GM18508 (cell line): ENCODE results near the gene RSPH6A.
"Not testable (repeated sequence)": the region's sequence is repeated elsewhere in the genome, so short reads cannot be mapped to it uniquely, and the experiment has no call there.

Source experiments
- ATAC-seq: cut with Tn5 transposase; IDR thresholded peaks from one replicate; pipeline ENCODE4 v1.9.1; 2021; ENCODE audit warnings: moderate number of reproducible peaks; ENCODE audit not compliant: insufficient read depth, unreplicated experiment

RSPH6A gene

GRCh38 chr19:45804959-45805230, 10.2 kb downstream of the RSPH6A start:
- no peak for ATAC-seq

- ATAC-seq: no peak
These were observed 10.8 kb downstream of the RSPH6A start for GRCh38 chr19:45804140-45804958.

DNA sequence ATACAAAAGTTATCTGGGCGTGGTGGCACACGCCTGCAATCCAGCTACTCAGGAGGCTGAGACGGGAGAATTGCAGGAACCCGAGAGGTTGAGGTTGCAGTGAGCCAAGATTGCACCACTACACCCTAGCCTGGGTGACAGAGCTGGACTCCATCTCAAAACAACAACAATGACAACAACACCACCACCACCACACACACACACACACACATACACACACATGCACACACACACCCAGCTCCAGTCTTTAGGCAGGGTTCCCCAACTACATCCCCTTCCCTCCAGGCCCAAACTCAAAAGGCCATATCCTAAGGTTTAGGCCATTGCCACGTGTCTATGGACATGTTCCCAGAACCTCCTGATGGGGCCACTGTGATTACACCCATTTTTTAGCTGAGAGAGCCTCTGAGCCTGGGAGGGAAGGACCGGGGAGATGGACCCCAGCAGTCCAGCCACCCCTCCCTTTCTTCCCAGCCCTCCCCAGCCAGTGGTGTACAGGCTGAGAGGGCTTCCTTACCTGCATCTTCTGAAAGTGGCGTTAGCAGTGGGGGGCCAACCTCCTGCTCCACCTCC, 13.4 kb downstream of the RSPH6A start:
- ATAC-seq: no peak

DNA sequence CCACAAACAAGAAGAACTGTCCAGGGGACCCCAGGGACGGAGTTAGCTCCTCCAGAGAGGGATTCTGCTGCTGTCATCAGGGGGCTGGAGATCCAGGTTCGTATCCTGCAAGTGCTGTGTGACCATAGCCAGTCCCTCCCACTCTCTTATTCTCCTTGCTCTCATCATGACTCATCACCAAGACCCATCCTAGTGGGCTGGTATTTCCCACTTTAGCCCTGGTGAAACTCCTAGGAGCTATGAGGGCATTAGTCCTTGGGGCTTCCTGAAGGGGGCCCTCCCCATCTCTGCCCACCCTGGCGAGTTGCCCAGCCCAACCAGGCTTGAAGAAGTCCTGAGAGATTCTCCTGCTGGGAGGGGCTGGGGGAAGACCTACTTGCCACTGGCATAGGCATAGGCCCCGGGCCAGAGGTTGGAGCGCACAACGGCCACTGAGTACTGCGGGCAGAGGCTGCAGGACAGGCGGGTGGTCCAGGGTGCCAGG, 15.0 kb downstream of the RSPH6A start:
- ATAC-seq: no peak

GRCh38 chr19:45799541-45799940, 15.6 kb downstream of the RSPH6A start:
- not testable (repeated sequence) for ATAC-seq

DNA sequence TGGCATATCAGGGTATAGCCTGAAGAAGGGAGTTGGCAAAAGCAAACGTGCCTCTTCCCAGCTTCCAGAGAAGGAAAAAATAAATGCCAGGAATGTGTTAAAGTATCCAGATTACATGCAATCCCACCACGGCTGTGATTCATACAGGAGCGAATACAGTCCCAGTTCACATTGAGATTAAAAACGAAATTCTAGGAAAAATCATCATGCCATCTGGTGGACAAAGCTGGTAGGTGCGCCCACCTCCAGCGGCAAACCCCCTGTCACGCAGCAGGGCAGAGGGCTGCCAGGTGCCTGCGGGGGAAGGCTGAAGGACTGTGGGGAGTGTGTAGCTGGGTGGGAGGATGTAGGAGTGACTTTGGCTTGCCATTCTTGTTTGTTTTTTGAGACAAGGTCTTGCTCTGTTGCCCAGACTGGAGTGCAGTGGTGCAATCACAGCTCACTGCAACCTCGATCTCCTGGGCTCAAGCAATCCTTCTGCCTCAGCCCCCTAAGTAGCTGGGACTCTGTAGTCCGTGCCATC, 16.1 kb downstream of the RSPH6A start:
- ATAC-seq: no peak

GRCh38 chr19:45794627-45795026, 20.5 kb downstream of the RSPH6A start:
- no peak for ATAC-seq

DNA sequence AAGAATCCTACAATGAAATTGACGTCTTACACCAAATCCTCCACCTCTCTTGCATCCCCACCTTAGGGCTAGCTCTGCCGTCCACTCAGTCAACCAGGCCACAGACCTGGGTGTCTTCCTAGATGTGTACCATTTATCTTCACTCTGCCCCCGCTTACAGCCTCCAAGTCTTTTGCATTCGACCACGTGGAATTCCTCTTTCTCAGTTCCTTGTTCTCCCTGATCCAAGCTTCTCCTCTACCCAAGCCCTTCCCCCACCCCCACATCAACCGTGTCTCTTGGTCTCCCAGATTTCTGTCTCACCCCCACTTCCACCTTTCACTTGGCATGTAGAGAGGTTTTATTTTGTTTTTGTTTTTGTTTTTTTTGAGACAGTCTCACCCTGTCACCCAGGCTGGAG, 21.2 kb downstream of the RSPH6A start:
- no peak for ATAC-seq

DNA sequence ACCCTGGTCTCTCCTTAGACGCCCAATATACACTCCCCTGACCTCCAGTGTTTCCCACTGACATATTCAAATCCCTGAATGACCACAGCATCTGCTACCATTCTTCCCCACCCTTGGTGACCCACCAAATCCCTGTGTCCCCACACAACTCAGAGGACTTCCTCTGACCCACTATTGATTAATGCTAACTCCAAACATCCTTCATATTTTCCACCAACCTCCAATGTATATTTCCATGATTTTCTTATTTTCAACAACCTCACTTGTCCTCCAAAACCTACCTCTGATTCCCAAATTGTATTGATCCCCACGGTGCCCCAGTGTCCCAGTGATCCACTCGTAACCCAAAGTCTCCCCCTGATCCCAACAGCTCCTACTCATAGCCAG, 21.9 kb downstream of the RSPH6A start:
- ATAC-seq: no peak

GRCh38 chr19:45792470-45793177, 22.5 kb downstream of the RSPH6A start, which contains the start of gene DMWD:
Gene DMWD, minus strand, starts transcription at chr19:45792845. Its CDS starts 89 bp downstream, at chr19:45792756.
- ATAC-seq: no peak

GRCh38 chr19:45791744-45792469, 23.2 kb downstream of the RSPH6A start:
- ATAC-seq: no peak

DNA sequence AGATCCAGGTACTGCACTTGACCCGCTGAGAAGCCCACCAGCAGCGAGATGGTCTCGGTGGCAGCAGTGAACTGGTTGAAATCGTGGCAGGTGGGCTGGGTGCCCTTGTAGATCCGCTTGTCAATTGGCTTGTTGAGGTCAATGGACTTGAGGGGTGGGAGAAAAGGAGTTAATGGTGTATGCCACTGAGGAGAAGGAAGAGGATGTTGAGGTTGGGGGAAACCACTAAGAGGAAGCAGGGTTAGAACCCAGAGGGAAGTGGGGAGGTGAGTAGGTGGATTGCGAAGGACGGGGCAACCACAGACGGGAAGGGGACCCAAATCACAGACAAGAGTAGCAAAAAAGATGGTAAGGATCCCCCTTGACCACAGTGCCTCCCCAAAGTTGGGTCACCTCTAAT, 24.2 kb downstream of the RSPH6A start:
- no peak for ATAC-seq

DNA sequence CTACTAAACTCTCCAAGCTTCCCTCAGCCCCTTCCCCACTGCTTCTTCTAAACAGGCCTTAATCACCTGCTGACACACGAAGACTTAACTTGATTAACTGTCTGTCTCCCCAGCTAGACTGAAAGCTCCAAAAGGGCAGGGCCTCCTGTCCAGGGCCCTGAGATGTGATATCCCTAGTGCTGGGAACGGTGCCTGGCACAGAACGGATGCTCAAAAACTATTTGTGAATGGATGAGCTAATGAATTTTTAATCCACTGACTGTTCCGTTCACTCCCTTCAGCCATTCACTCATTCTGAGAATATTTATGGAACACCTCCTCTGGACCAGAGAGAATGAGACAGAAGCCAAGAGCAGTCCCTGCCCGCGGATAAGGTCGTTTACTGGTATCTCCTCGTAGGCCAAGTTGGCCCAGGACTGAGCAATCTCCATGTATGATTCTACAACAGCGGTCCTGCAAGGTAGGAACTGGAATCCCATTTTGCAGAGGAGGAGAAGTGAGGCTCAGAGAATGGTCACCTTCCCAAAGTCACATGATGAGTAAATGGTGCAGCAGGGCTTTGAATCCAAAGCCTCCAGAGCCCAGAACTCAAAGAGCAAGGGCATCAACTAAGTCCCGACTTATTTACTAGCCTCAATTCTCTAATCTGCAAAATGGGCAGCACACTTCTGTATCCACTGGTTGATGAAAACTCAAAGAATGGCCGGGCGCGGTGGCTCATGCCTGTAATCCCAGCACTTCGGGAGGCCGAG, 25.9 kb downstream of the RSPH6A start:
- ATAC-seq: no peak

- ATAC-seq: no peak
These were observed 28.6 kb downstream of the RSPH6A start for GRCh38 chr19:45786533-45786894.

DNA sequence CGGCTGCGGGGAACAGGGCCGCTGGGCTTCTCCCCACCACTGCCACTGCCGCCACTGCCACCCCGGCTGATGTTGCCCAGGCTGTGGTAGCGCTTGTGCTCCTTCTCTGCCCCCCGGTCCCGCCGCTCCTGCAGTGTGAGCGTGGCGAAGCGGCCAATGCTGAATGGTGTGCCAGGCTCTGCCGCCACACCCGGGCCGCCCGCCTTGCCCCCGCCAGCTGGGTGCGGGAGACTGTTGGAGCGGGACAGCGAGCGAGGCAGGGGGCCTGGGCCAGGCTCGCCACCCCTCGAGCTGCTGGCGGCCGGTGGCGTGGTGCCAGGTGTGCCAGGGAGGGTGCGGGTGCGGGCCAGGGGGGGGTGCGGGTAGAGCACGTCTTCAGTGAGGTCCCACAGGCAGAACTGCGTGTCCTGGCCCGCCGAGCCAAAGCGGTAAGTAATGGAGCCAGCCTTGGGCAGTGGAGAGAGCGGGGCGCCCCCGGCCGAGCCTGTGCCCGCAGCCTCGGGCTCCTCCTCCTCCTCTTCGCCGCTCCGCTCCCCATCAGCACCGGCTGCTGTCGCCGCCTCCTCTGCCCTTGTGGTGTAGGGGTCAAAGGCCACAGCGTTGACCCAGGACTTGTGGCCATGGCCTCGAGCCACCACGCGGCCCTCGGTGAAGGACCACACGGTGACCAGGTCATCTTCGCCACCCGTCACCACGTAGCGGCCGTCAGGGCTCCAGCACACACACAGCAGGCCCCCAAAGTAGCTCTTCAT, 29.2 kb downstream of the RSPH6A start:
- ATAC-seq: no peak

- ATAC-seq: no peak
These were observed 30.0 kb downstream of the RSPH6A start for GRCh38 chr19:45785097-45785496.

DNA sequence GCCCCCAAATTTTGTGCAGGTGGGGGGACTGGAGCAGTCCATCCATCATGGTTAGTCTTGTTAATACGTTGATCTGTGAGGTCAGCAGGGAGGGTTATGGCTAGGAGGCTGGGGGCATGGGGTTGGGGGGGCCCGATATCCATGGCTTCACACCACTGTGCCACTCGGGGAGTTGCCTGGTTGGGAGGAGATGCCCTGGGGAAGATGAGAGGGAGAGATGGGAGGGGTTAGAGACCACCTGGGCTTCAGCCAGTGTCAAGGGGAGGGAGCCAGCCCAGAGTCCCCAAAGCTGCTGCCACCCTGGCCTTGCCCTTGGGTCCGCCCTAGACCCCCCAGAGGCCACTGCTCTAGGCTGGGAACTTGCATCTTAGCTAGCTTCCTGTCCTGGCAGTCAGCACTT, 31.0 kb downstream of the RSPH6A start:
- no peak for ATAC-seq

DNA sequence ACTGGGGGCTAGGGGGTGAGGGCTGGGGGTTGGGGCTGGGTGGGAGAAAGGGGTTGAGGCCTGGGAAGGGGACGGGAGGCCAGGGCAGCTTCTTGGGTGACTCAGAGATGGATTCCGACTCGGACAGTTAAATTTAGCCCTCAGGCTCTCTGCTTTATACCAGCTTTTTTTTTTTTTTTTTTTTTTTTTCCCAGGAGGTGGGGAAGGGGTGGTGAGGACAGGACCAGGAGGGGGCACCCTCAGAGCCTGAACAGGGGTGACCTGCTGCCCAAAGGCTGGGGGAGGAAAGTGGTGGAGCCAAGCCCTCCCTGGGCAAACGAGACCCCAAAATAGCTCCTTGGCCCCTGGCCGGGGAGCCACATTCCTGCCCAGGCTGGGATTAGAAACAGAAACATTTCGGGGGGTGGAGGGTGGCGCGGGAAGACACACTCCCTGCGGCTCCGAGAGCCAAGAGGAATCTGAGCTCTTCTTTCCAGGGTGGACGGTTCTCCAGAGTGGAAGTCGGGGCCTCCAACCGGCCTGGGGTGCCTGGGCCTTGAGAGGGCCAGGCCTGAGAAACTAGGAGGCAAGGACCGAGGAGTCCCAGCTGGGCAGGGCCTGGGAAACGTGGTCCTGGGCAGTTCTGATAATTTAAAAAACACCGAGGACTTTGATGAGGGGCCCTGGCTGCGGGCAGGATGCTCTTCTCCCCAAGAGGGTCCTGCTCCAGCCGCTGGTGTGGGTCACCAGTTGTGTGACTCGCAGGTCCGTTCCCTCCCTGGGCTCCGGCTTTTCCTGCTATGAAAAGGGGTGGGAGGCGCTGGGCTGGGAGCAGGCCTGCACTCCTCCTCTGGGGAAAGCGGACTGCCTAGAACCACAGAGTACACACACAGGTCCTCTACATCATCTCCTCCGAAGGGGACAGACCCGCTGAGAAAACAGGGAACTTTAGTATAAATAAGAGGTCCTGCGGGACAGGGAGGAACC, 32.0 kb downstream of the RSPH6A start:
- no peak for ATAC-seq
